Measurements from ENCODE around the gene COBL.

DNA sequence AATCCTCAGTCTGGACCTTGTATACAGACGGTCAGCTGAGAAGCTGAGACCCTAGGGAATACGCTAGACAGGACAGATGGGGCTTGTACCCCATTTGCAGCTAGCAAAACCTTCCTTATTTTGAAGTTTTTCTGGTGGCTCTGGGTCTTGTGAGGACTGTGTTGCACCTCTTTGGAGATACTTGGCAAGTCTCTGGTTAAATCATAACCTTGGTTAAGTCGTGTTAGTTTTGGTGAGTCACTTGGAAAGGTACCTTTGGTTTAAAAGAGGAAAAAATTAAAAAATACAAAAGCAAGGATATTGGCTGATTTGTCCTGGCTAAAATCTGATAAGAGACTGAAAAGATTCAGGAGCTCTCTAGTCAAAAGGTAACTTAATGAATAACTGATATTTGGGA is 140.6 kb downstream of the COBL start:
- no peak for TF ChIP-seq CTCF (IDR thresholded peaks at IDR 0.05)
- TF ChIP-seq POLR2A (IDR thresholded peaks at IDR 0.05): no peak

Measured in prostate gland (tissue), 2 donors.